HepG2 (cell line): ENCODE measurements around the gene ENO3. TPM values are rescaled to one million over a fixed set of nuclear protein-coding genes. Genes with fewer than 3 reads are reported as not detected.
A peak's percentile ranks its signal among the peaks of the same experiment; 100 is the strongest.

Experiments used
- BCL6 ChIP-seq: IDR thresholded peaks from 2 replicates; pipeline ENCODE4 v1.6.1; 2016; ENCODE audit warnings: missing genetic modification reagents, missing compliant biosample characterization
- EP300 ChIP-seq, 3 experiments: sonication (generic) in 1 of 3; formaldehyde crosslinking in 1 of 3; IDR thresholded peaks; 2 replicates each; pipeline versions ENCODE4 v1.5.1 to v1.6.1; 2011 to 2020; ENCODE audit warnings: low read depth in 2 of 3, low read length in 2 of 3, borderline replicate concordance in 1 of 3, improper control_type of control experiment in 1 of 3, mild to moderate bottlenecking in 1 of 3, missing genetic modification reagents in 1 of 3, moderate library complexity in 1 of 3
- FIP1L1 ChIP-seq: fragments of 200-400 bp; formaldehyde crosslinking; IDR thresholded peaks from 2 replicates; pipeline ENCODE4 v1.6.1; 2018; ENCODE audit warnings: low read depth, mild to moderate bottlenecking, low read length, moderate library complexity, borderline replicate concordance; ENCODE audit not compliant: insufficient read depth
- HNF4G ChIP-seq, 2 experiments: sonication (generic) in 1 of 2; formaldehyde crosslinking in 1 of 2; IDR thresholded peaks; 2 replicates each; pipeline versions ENCODE4 v1.4.0 to v1.6.1; 2011 to 2020; ENCODE audit warnings: borderline replicate concordance in 2 of 2, low read depth in 2 of 2, mild to moderate bottlenecking in 2 of 2, low read length in 1 of 2, missing genetic modification reagents in 1 of 2, moderate library complexity in 1 of 2
- IKZF5 ChIP-seq: IDR thresholded peaks from 2 replicates; pipeline ENCODE4 v1.6.1; 2018; ENCODE audit warnings: missing genetic modification reagents, mild to moderate bottlenecking, missing compliant biosample characterization
- IRF2 ChIP-seq: IDR thresholded peaks from 2 replicates; pipeline ENCODE4 v1.6.1; 2018; ENCODE audit warnings: missing genetic modification reagents, missing compliant biosample characterization
- KAT8 ChIP-seq: IDR thresholded peaks from 2 replicates; pipeline ENCODE4 v1.6.1; 2016; ENCODE audit warnings: missing genetic modification reagents, missing compliant biosample characterization
- NFATC3 ChIP-seq: sonication (generic); formaldehyde crosslinking; IDR thresholded peaks from 2 replicates; pipeline ENCODE4 v1.5.1; 2020; ENCODE audit warnings: mild to moderate bottlenecking, missing genetic modification reagents
- NFKB2 ChIP-seq: sonication (generic); formaldehyde crosslinking; IDR thresholded peaks from 2 replicates; pipeline ENCODE4 v1.4.0; 2020; ENCODE audit warnings: missing genetic modification reagents, borderline replicate concordance
- NFRKB ChIP-seq: fragments of 450-650 bp; IDR thresholded peaks from 2 replicates; pipeline ENCODE4 v1.6.1; 2017
- NR2F6 ChIP-seq, 2 experiments: IDR thresholded peaks; 2 replicates each; pipeline ENCODE4 v1.6.1; 2016; ENCODE audit warnings: antibody characterized with exemption in 1 of 2, mild to moderate bottlenecking in 1 of 2
- PHF21A ChIP-seq: sonication (generic); formaldehyde crosslinking; IDR thresholded peaks from 2 replicates; pipeline ENCODE4 v1.5.0; 2020; ENCODE audit warnings: mild to moderate bottlenecking, missing genetic modification reagents
- RXRB ChIP-seq: IDR thresholded peaks from 2 replicates; pipeline ENCODE4 v1.6.1; 2016; ENCODE audit warnings: borderline replicate concordance, missing genetic modification reagents, missing compliant biosample characterization
- TFAP4 ChIP-seq: sonication (generic); IDR thresholded peaks from 2 replicates; pipeline ENCODE4 v1.6.1; 2016; ENCODE audit warnings: low read depth, borderline replicate concordance
- TRIM24 ChIP-seq: sonication (generic); formaldehyde crosslinking; IDR thresholded peaks from 2 replicates; pipeline ENCODE4 v1.8.0; 2022; ENCODE audit warnings: mild to moderate bottlenecking, missing genetic modification reagents
- ZFP41 ChIP-seq: sonication (generic); formaldehyde crosslinking; IDR thresholded peaks from 2 replicates; pipeline ENCODE4 v1.4.0; 2020; ENCODE audit warnings: mild to moderate bottlenecking, missing genetic modification reagents, borderline replicate concordance
- ZNF20 ChIP-seq: sonication (generic); formaldehyde crosslinking; IDR thresholded peaks from 2 replicates; pipeline ENCODE4 v1.4.0; 2020; ENCODE audit warnings: mild to moderate bottlenecking, moderate library complexity, missing genetic modification reagents
- ZNF30 ChIP-seq: sonication (generic); formaldehyde crosslinking; IDR thresholded peaks from 2 replicates; pipeline ENCODE4 v1.5.0; 2020; ENCODE audit warnings: mild to moderate bottlenecking, missing genetic modification reagents
- ZNF460 ChIP-seq: sonication (generic); formaldehyde crosslinking; IDR thresholded peaks from 2 replicates; pipeline ENCODE4 v1.5.1; 2020; ENCODE audit warnings: missing genetic modification reagents, mild to moderate bottlenecking, borderline replicate concordance
- ZNF563 ChIP-seq: sonication (generic); formaldehyde crosslinking; IDR thresholded peaks from 2 replicates; pipeline ENCODE4 v1.8.0; 2022; ENCODE audit warnings: mild to moderate bottlenecking, moderate library complexity, missing genetic modification reagents
- polyA plus RNA-seq, 8 experiments: library from polyadenylated mRNA; depleted of rRNA in 3 of 8; stranded (reverse) in 7 of 8; unstranded in 1 of 8; fragments of >200 nt; fragmentation: Illumina TruSeq in 4 of 8; extraction: Trizol in 4 of 8; gene quantifications; 2 replicates each; pipeline versions ENCODE4 v1.2.1 to v1.2.3, GENCODE V29; 2011 to 2016; ENCODE audit warnings: low read depth in 4 of 8, missing spikeins in 1 of 8, mixed read lengths in 1 of 8; ENCODE audit not compliant: insufficient read depth in 1 of 8
- total RNA-seq, 5 experiments: library from RNA; depleted of rRNA; stranded (reverse); fragments of >200 nt; fragmentation: Illumina TruSeq; extraction: Trizol; gene quantifications; 2 replicates each; pipeline ENCODE4 v1.2.3, GENCODE V29; 2016; ENCODE audit warnings: low read depth in 1 of 5
- TF ChIP-seq, protein P1 (sequence below): sonication (generic); formaldehyde crosslinking; IDR thresholded peaks from 2 replicates; pipeline ENCODE4 v1.4.0; 2020; ENCODE audit warnings: missing genetic modification reagents, borderline replicate concordance
- TF ChIP-seq, protein P2 (sequence below): sonication (generic); formaldehyde crosslinking; IDR thresholded peaks from 2 replicates; pipeline ENCODE4 v1.4.0; 2020; ENCODE audit warnings: missing genetic modification reagents, mild to moderate bottlenecking, borderline replicate concordance

Gene ENO3
- total and polyA plus RNA-seq, 2 of the 13 experiments (the other 11 are each of a cell fraction or from before 2014, with no cell fraction given): 59.8 to 69.8 TPM

DNA sequence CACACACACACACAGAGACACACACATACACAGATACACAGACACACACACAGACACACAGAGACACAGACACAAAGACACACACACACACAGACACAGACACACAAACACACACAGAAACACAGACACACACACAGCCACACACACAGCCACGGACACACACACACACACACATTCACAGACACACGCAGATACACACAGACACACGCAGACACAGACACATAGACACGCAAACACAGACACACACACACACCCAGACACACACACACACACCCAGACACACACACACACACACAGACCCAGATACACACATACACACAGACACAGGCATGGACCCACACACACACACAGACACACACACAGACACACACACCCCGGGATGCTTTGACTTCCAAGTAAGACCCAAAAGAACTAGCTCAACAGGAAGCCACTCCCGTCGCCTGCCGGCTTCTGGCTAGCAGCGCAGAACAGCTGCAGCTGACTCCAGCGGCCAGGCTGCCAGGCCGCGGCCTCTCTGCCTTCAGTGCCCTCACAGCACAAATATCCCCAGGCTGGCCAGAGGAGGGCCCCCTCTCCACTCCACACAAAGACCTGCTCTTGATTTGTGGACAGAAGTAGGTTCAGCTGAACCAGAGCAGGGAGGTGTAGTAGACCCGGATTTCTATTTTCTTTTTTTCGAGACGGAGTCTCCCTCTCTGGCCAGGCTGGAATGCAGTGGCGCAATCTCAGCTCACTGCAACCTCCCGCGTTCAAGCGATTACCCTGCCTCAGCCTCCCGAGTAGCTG is 42.0 kb upstream of the ENO3 start (continued):
- TF ChIP-seq, protein P1, sequence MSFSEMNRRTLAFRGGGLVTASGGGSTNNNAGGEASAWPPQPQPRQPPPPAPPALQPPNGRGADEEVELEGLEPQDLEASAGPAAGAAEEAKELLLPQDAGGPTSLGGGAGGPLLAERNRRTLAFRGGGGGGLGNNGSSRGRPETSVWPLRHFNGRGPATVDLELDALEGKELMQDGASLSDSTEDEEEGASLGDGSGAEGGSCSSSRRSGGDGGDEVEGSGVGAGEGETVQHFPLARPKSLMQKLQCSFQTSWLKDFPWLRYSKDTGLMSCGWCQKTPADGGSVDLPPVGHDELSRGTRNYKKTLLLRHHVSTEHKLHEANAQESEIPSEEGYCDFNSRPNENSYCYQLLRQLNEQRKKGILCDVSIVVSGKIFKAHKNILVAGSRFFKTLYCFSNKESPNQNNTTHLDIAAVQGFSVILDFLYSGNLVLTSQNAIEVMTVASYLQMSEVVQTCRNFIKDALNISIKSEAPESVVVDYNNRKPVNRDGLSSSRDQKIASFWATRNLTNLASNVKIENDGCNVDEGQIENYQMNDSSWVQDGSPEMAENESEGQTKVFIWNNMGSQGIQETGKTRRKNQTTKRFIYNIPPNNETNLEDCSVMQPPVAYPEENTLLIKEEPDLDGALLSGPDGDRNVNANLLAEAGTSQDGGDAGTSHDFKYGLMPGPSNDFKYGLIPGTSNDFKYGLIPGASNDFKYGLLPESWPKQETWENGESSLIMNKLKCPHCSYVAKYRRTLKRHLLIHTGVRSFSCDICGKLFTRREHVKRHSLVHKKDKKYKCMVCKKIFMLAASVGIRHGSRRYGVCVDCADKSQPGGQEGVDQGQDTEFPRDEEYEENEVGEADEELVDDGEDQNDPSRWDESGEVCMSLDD (CRISPR knock-in tag): no peak
- no peak for TF ChIP-seq NFRKB
- peak; percentile 49 for TF ChIP-seq ZNF563 (CRISPR knock-in tag)
- TF ChIP-seq ZNF30 (CRISPR knock-in tag): no peak
- TF ChIP-seq FIP1L1: no peak
- TF ChIP-seq IRF2: peak; percentile 29; the same call in 1 of the 2 replicates
- TF ChIP-seq TFAP4: peak; percentile 89; the same call in 1 of the 2 replicates
- TF ChIP-seq IKZF5 (CRISPR knock-in tag): peak; percentile 10; the same call in 1 of the 2 replicates
- no peak for TF ChIP-seq ZNF20 (CRISPR knock-in tag)
- peak; percentile 50; the same call in 1 of the 2 replicates for TF ChIP-seq RXRB (CRISPR knock-in tag)
- no peak for TF ChIP-seq HNF4G (IDR thresholded peaks at IDR 0.05; ENCODE audit: borderline replicate concordance, low read depth, low read length)
- TF ChIP-seq HNF4G (CRISPR knock-in tag; IDR thresholded peaks at IDR 0.05; ENCODE audit: borderline replicate concordance, low read depth): 0 out of 2 replicates have a peak, but pooled peaks have one; percentile 27
- no peak for TF ChIP-seq EP300 (IDR thresholded peaks at IDR 0.05; ENCODE audit: low read depth in 2 of 2, low read length in 2 of 2)
- TF ChIP-seq EP300 (CRISPR knock-in tag; IDR thresholded peaks at IDR 0.05; ENCODE audit: borderline replicate concordance): no peak
- peak; percentile 25; the same call in 1 of the 2 replicates for TF ChIP-seq BCL6 (CRISPR knock-in tag)
- peak; percentile 66; the same call in 1 of the 2 replicates for TF ChIP-seq PHF21A (CRISPR knock-in tag)
- TF ChIP-seq, protein P2, sequence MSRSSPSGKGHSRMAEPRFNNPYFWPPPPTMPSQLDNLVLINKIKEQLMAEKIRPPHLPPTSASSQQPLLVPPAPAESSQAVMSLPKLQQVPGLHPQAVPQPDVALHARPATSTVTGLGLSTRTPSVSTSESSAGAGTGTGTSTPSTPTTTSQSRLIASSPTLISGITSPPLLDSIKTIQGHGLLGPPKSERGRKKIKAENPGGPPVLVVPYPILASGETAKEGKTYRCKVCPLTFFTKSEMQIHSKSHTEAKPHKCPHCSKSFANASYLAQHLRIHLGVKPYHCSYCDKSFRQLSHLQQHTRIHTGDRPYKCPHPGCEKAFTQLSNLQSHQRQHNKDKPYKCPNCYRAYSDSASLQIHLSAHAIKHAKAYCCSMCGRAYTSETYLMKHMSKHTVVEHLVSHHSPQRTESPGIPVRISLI (CRISPR knock-in tag): peak; percentile 31; the same call in 1 of the 2 replicates
- peak; percentile 64 for TF ChIP-seq KAT8
- TF ChIP-seq NFATC3: no peak
- peak; percentile 62; the same call in 1 of the 2 replicates for TF ChIP-seq ZFP41 (CRISPR knock-in tag)
- no peak for TF ChIP-seq NR2F6 (IDR thresholded peaks at IDR 0.05)
- TF ChIP-seq NR2F6 (CRISPR knock-in tag; IDR thresholded peaks at IDR 0.05): peak; percentile 35; the same call in 1 of the 2 replicates
- TF ChIP-seq NFKB2 (CRISPR knock-in tag): 0 out of 2 replicates have a peak, but pooled peaks have one; percentile 35
- TF ChIP-seq ZNF460 (CRISPR knock-in tag): peak; percentile 92
- TF ChIP-seq TRIM24 (CRISPR knock-in tag): 0 out of 2 replicates have a peak, but pooled peaks have one; percentile 32
